GM21526 (cell line): ENCODE results near the gene SYNDIG1L.
A peak's percentile ranks its signal among the peaks of the same experiment; 100 is the strongest.
"Not testable (repeated sequence)": the region's sequence is repeated elsewhere in the genome, so short reads cannot be mapped to it uniquely, and the experiment has no call there.

Source experiments
- ATAC-seq: cut with Tn5 transposase; IDR thresholded peaks from one replicate; pipeline ENCODE4 v1.9.1; 2021; ENCODE audit warnings: moderate library complexity; ENCODE audit not compliant: unreplicated experiment, low FRiP score

The SYNDIG1L gene

GRCh38 chr14:74404435-74404834, 21.6 kb downstream of the SYNDIG1L start:
- ATAC-seq: no peak

- no peak for ATAC-seq
Observed at GRCh38 chr14:74403619-74404417, 22.2 kb downstream of the SYNDIG1L start.

GRCh38 chr14:74402401-74403251, 23.4 kb downstream of the SYNDIG1L start:
- no peak for ATAC-seq

- ATAC-seq: peak; percentile 63
Observed at GRCh38 chr14:74401504-74402241, 24.3 kb downstream of the SYNDIG1L start.

- no peak for ATAC-seq
Observed at GRCh38 chr14:74400919-74401503, 25.0 kb downstream of the SYNDIG1L start.

- ATAC-seq: no peak
Observed at GRCh38 chr14:74400031-74400685, 25.9 kb downstream of the SYNDIG1L start.

GRCh38 chr14:74395094-74395493, 30.9 kb downstream of the SYNDIG1L start:
- ATAC-seq: no peak

GRCh38 chr14:74394549-74394948, 31.5 kb downstream of the SYNDIG1L start:
- ATAC-seq: no peak

GRCh38 chr14:74392616-74393570, 33.1 kb downstream of the SYNDIG1L start:
- no peak for ATAC-seq

GRCh38 chr14:74391479-74391878, 34.5 kb downstream of the SYNDIG1L start:
- no peak for ATAC-seq

- ATAC-seq: not testable (repeated sequence)
Observed at GRCh38 chr14:74390505-74390904, 35.5 kb downstream of the SYNDIG1L start.

GRCh38 chr14:74389980-74390379, 36.0 kb downstream of the SYNDIG1L start:
- ATAC-seq: no peak

GRCh38 chr14:74382231-74382630, 43.8 kb downstream of the SYNDIG1L start:
- no peak for ATAC-seq

GRCh38 chr14:74381571-74381970, 44.4 kb downstream of the SYNDIG1L start:
- not testable (repeated sequence) for ATAC-seq

- no peak for ATAC-seq
Observed at GRCh38 chr14:74380845-74381244, 45.2 kb downstream of the SYNDIG1L start.

GRCh38 chr14:74380172-74380571, 45.8 kb downstream of the SYNDIG1L start:
- no peak for ATAC-seq

GRCh38 chr14:74377976-74378690, 47.9 kb downstream of the SYNDIG1L start:
- ATAC-seq: no peak

- ATAC-seq: no peak
Observed at GRCh38 chr14:74368441-74368840, 57.6 kb downstream of the SYNDIG1L start.
